Measurements from ENCODE around the gene GALNT13.

Gene GALNT13

GRCh38 chr2:153946036-153946435 lies 74.3 kb downstream of the GALNT13 start:
- DNase-seq: no peak

- DNase-seq: no peak
Observed at GRCh38 chr2:153953761-153954160, 82.0 kb downstream of the GALNT13 start.

- no peak for DNase-seq
Observed at GRCh38 chr2:153963256-153963655, 91.5 kb downstream of the GALNT13 start.

GRCh38 chr2:153967248-153967973 lies 95.7 kb downstream of the GALNT13 start:
- DNase-seq: no peak

- no peak for DNase-seq
Observed at GRCh38 chr2:153971250-153971649, 99.5 kb downstream of the GALNT13 start.

GRCh38 chr2:153971855-153972254 lies 100.1 kb downstream of the GALNT13 start:
- DNase-seq: no peak

GRCh38 chr2:153972412-153972811 lies 100.7 kb downstream of the GALNT13 start:
- DNase-seq: no peak

GRCh38 chr2:153986488-153987229 lies 114.9 kb downstream of the GALNT13 start:
- no peak for DNase-seq

- no peak for DNase-seq
Observed at GRCh38 chr2:153990771-153991170, 119.0 kb downstream of the GALNT13 start.

- DNase-seq: no peak
Observed at GRCh38 chr2:154013514-154013913, 141.8 kb downstream of the GALNT13 start.

GRCh38 chr2:154015233-154015632 lies 143.5 kb downstream of the GALNT13 start:
- no peak for DNase-seq

- DNase-seq: no peak
Observed at GRCh38 chr2:154029504-154029903, 157.8 kb downstream of the GALNT13 start.

- DNase-seq: no peak
Observed at GRCh38 chr2:154032220-154032619, 160.5 kb downstream of the GALNT13 start.

- DNase-seq: no peak
Observed at GRCh38 chr2:154046493-154046892, 174.8 kb downstream of the GALNT13 start.

- DNase-seq: no peak
Observed at GRCh38 chr2:154048905-154049304, 177.2 kb downstream of the GALNT13 start.

GRCh38 chr2:154049561-154049960 lies 177.8 kb downstream of the GALNT13 start:
- no peak for DNase-seq

- no peak for DNase-seq
Observed at GRCh38 chr2:154067124-154067523, 195.4 kb downstream of the GALNT13 start.

GRCh38 chr2:154078926-154079325 lies 207.2 kb downstream of the GALNT13 start:
- no peak for DNase-seq

- DNase-seq: no peak
Observed at GRCh38 chr2:154092571-154092970, 220.8 kb downstream of the GALNT13 start.

GRCh38 chr2:154093856-154094255 lies 222.1 kb downstream of the GALNT13 start:
- no peak for DNase-seq

GRCh38 chr2:154097833-154098398 lies 226.2 kb downstream of the GALNT13 start:
- no peak for DNase-seq

- DNase-seq: no peak
Observed at GRCh38 chr2:154120706-154121105, 249.0 kb downstream of the GALNT13 start.

GRCh38 chr2:154125891-154126290 lies 254.2 kb downstream of the GALNT13 start:
- no peak for DNase-seq

GRCh38 chr2:154130821-154131220 lies 259.1 kb downstream of the GALNT13 start:
- no peak for DNase-seq
